Adipocyte (in vitro differentiated cells): Measurements from ENCODE around the gene RAPGEF2.

Source experiments
- DNase-seq: peaks from one replicate; pipeline ENCODE4 v3.0.0-alpha.2; 2015; ENCODE audit warnings: low read depth
- H3K27me3 ChIP-seq: replicated peaks from 2 replicates; pipeline ENCODE4 v1.7.0; 2013; ENCODE audit warnings: mild to moderate bottlenecking, low read length, moderate library complexity; ENCODE audit not compliant: control insufficient read depth, insufficient read depth
- H3K36me3 ChIP-seq: 2 replicates; pipeline ENCODE4 v1.7.0; 2013; ENCODE audit warnings: low read length, mild to moderate bottlenecking, moderate library complexity; ENCODE audit not compliant: control insufficient read depth, insufficient read depth, severe bottlenecking
- H3K4me1 ChIP-seq: 2 replicates; pipeline ENCODE4 v1.7.0; 2013; ENCODE audit warnings: mild to moderate bottlenecking, low read length, moderate library complexity; ENCODE audit not compliant: control insufficient read depth, insufficient read depth
- H3K4me3 ChIP-seq: 2 replicates; pipeline ENCODE4 v1.7.0; 2013; ENCODE audit warnings: mild to moderate bottlenecking, low read length, moderate library complexity
- H3K9ac ChIP-seq: 2 replicates; pipeline ENCODE4 v1.7.0; 2013; ENCODE audit warnings: mild to moderate bottlenecking, low read length, moderate library complexity
- H3K9me3 ChIP-seq: 2 replicates; pipeline ENCODE4 v1.7.0; 2013; ENCODE audit warnings: mild to moderate bottlenecking, low read length, moderate library complexity; ENCODE audit not compliant: control insufficient read depth

Gene RAPGEF2

GRCh38 chr4:159137176-159137575 is 34.3 kb downstream of the RAPGEF2 start:
- Histone ChIP-seq H3K27me3 (no peaks in the 10 kb centered on the region), H3K9ac (no peak overlapping the region), H3K9me3 (no peaks in the 10 kb centered on the region), H3K36me3 (no peaks in the 10 kb centered on the region), H3K4me1 (peaks cover 12% of the 10 kb centered on the region), H3K4me3 (no peak overlapping the region)
- no peak for DNase-seq

DNA sequence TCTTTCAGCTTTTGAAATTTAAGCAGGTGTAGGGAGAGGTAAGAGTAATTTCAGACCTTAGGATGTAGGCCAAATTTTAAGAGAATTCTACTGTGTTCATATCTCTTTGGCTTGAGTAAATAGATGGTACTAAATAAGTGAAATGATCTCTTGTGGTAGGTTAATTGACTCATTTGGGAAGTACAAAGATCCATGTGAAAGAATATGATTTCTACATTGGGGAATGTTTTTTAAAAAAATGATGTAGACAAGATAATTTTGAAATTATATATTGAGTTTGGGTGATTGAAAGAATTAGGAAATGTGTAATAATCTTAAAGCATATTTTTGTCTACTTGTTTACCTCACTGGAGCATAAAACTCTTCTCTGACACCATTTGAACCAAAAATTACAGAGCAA is 35.6 kb downstream of the RAPGEF2 start:
- Histone ChIP-seq H3K27me3 (no peaks in the 10 kb centered on the region), H3K36me3 (no peaks in the 10 kb centered on the region), H3K9ac (no peak overlapping the region), H3K4me1 (peaks cover 13% of the 10 kb centered on the region), H3K4me3 (no peak overlapping the region), H3K9me3 (no peaks in the 10 kb centered on the region)
- DNase-seq, result no peak

DNA sequence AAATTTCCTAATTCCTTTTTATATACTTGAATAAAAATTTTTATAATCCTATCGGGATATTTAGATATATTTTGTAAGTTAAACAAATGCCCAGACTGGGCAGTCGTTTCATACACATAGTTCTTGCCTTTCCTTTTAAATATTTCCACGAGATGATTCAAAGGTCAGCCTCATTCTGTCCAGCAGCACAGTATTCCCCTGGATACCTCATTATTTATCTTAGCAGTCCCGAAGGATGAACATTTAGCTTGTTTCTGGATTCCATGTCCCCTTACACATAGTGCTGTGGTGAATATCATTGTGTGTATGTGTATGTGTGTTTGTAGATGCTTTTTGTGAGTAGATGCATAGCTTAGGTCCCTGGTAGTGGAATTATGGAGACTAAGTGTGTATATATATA is 38.3 kb downstream of the RAPGEF2 start:
- H3K9ac ChIP-seq, result no peak overlapping the region
- peaks cover 13% of the 10 kb centered on the region for H3K4me1 ChIP-seq
- no peaks in the 10 kb centered on the region for H3K36me3 ChIP-seq
- H3K9me3 ChIP-seq, result no peaks in the 10 kb centered on the region
- no peaks in the 10 kb centered on the region for H3K27me3 ChIP-seq
- DNase-seq, result peak; percentile 39
- no peak overlapping the region for H3K4me3 ChIP-seq

GRCh38 chr4:159142241-159142640 is 39.4 kb downstream of the RAPGEF2 start:
- Histone ChIP-seq H3K27me3 (no peaks in the 10 kb centered on the region), H3K4me1 (peaks cover 16% of the 10 kb centered on the region), H3K9me3 (no peaks in the 10 kb centered on the region), H3K9ac (no peak overlapping the region), H3K4me3 (no peak overlapping the region), H3K36me3 (no peaks in the 10 kb centered on the region)
- peak; percentile 25 for DNase-seq

- Histone ChIP-seq H3K4me3 (no peak overlapping the region), H3K9ac (no peak overlapping the region), H3K36me3 (no peaks in the 10 kb centered on the region), H3K9me3 (no peaks in the 10 kb centered on the region), H3K27me3 (no peaks in the 10 kb centered on the region), H3K4me1 (peaks cover 16% of the 10 kb centered on the region)
- DNase-seq, result no peak
These were observed 40.0 kb downstream of the RAPGEF2 start for GRCh38 chr4:159142681-159143384.

DNA sequence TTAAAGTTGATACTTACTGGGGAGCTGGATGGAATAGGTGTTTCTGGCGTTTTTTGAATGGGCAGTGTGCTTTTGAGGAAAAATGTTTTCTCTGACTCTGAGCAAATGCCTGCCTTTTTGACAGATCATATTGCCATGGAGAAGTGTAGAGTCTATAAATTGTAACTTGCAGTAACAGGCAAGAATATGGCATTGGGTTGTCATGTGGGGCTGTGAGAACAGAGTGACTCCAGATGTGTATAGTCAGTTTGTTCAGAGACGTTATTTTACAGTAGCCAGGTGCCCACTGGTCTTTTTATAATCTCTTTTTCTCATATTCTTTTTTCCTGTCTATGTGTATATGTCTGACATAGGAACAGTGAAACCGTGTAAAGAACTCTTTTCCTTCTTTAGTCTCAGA is 40.8 kb downstream of the RAPGEF2 start:
- H3K4me3 ChIP-seq, result no peak overlapping the region

DNA sequence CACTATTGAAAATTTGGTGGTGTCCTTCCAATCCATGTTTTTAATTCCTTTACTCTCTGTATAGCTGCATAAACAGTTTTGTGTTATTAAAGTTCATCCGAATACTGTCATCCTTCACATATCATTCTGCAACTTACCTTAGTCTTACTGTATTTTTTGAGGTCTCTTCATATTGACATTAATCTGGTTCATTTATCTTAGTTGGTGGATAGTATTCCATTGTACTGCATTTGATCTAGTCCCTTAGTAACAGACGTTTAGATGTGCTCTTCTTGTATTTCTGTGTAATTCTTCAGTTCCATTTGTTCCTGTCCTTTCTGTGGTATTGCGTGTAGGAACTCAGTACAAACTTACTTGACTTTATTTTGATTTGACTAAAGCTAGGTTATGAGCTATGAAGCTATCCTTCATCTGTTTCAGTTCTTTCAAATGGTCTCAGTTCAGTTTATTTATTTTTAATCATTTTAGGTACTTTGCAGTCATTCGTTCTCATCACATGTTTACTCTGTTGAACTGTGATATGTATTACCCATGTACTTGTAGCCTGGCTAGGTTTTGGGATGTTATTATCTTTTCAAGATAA is 41.3 kb downstream of the RAPGEF2 start:
- no peaks in the 10 kb centered on the region for H3K36me3 ChIP-seq
- H3K9ac ChIP-seq, result no peak overlapping the region
- no peaks in the 10 kb centered on the region for H3K9me3 ChIP-seq
- no peak for DNase-seq
- no peaks in the 10 kb centered on the region for H3K27me3 ChIP-seq
- peaks cover 16% of the 10 kb centered on the region for H3K4me1 ChIP-seq
- H3K4me3 ChIP-seq, result no peak overlapping the region

More for the DNA sequence above, 40.8 kb downstream of the RAPGEF2 start:
- Histone ChIP-seq H3K9ac (no peak overlapping the region), H3K9me3 (no peaks in the 10 kb centered on the region), H3K27me3 (no peaks in the 10 kb centered on the region), H3K36me3 (no peaks in the 10 kb centered on the region), H3K4me1 (peaks cover 16% of the 10 kb centered on the region)
- DNase-seq, result no peak

DNA sequence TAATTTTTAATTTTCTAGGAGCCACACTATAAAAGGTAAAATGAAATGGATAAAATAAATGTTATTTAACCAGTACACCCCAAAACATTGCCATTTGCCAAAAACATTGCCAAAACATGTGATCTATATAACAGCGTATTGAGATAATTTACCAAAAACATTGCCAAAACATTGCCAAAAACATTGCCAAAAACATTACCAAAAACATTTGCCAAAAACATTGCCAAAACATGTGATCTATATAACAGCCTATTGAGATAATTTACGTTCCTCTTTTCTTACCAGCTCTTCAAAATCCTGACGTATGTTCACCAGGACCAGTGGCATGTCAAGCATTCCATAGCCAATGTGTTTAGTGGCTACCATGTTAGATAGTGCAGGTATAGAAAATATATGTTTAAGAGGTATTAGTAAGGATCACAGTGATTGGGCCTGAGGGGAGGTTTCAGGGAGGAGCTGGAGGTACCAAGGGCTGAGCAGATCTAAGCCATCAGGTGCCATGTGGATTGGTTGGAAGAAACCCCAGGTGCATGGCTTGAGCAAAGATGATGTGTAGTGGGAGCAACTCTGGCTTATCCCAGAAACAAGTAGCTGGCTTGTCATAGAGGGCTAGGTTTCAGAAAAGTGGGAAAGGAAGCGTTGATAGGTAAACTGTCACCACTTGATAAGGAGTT is 42.6 kb downstream of the RAPGEF2 start:
- no peak for DNase-seq
- Histone ChIP-seq H3K27me3 (no peaks in the 10 kb centered on the region), H3K36me3 (no peaks in the 10 kb centered on the region), H3K9me3 (no peaks in the 10 kb centered on the region), H3K4me3 (no peak overlapping the region), H3K4me1 (peaks cover 16% of the 10 kb centered on the region), H3K9ac (no peak overlapping the region)

DNA sequence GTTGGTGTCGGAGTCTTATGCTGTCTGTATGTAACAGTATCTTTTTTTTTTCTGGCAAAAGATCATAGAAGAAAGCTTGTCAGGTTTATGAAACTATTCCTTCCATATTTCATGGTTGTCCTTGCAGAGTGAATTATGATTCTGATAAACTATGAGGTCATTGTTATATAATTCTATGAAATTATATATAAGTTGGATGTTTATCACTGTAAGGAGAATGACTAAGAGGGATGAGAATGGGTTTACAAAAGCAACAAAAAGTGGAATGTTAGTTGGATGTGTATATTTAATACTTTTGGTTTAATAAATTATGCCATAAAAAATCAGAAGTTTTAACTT is 43.1 kb downstream of the RAPGEF2 start:
- Histone ChIP-seq H3K4me3 (no peak overlapping the region), H3K4me1 (peaks cover 15% of the 10 kb centered on the region), H3K9ac (no peak overlapping the region), H3K36me3 (no peaks in the 10 kb centered on the region), H3K27me3 (no peaks in the 10 kb centered on the region), H3K9me3 (no peaks in the 10 kb centered on the region)
- peak; percentile 16 for DNase-seq

- H3K9ac ChIP-seq, result no peak overlapping the region
- H3K4me1 ChIP-seq, result peaks cover 10% of the 10 kb centered on the region
- no peak for DNase-seq
- H3K27me3 ChIP-seq, result no peaks in the 10 kb centered on the region
- no peaks in the 10 kb centered on the region for H3K36me3 ChIP-seq
- no peaks in the 10 kb centered on the region for H3K9me3 ChIP-seq
- H3K4me3 ChIP-seq, result no peak overlapping the region
These were observed 43.6 kb downstream of the RAPGEF2 start for GRCh38 chr4:159146488-159146887.

- Histone ChIP-seq H3K9me3 (no peaks in the 10 kb centered on the region), H3K9ac (no peak overlapping the region), H3K4me1 (peaks cover 3% of the 10 kb centered on the region), H3K27me3 (no peaks in the 10 kb centered on the region), H3K36me3 (no peaks in the 10 kb centered on the region), H3K4me3 (no peak overlapping the region)
- DNase-seq, result no peak
These were observed 45.6 kb downstream of the RAPGEF2 start for GRCh38 chr4:159148441-159148840.
